Colonic mucosa (tissue), 4 donors: ENCODE measurements around the gene PANX1. TPM values are rescaled to one million over a fixed set of nuclear protein-coding genes. Genes with fewer than 3 reads are reported as not detected.

Source experiments
- DNase-seq: peaks from one replicate; pipeline ENCODE4 v3.0.0-alpha.2; 2020
- H3K27ac ChIP-seq: fragments of 200-600 bp; one replicate; pipeline ENCODE4 v1.8.0; 2021
- H3K27me3 ChIP-seq: fragments of 200-600 bp; one replicate; pipeline ENCODE4 v1.8.0; 2021
- H3K36me3 ChIP-seq: fragments of 200-600 bp; one replicate; pipeline ENCODE4 v1.8.0; 2021
- H3K4me1 ChIP-seq: fragments of 200-600 bp; one replicate; pipeline ENCODE4 v1.8.0; 2021; ENCODE audit warnings: mild to moderate bottlenecking
- H3K4me3 ChIP-seq: fragments of 200-600 bp; one replicate; pipeline ENCODE4 v1.8.0; 2021
- H3K9ac ChIP-seq, 2 donors: one replicate each; pipeline ENCODE4 v1.7.0; 2013; ENCODE audit warnings: control low read depth in 2 of 2, low read depth in 2 of 2, low read length in 2 of 2
- H3K9me3 ChIP-seq: fragments of 200-600 bp; one replicate; pipeline ENCODE4 v1.8.0; 2021
- CTCF ChIP-seq: fragments of 200-600 bp; IDR thresholded peaks from one replicate; pipeline ENCODE4 v1.8.0; 2022; ENCODE audit warnings: antibody characterized with exemption, mild to moderate bottlenecking
- intact Hi-C: fragments of 100-400 bp; cut with DNase I; formaldehyde crosslinking; loops from one replicate; pipeline ENCODE4 v1.14.1; 2022
- total RNA-seq, 2 donors: library from RNA; stranded (reverse); fragmentation: NEBNext Ultra II Directional in 1 of 2; extraction: Animal tissue kit (Norgen Biotek cat#: 25700) in 1 of 2; gene quantifications; one replicate each; pipeline ENCODE4 v1.2.1, GENCODE V29; 2021
- donor health status: healthy.
- donor health status: DM: no; HTN: no; CAD: no.
- donor health status: DM: no; HTN: no; CAD: no.

The PANX1 gene
- total RNA-seq, 2 donors from 2014 or later, result 7.8 to 11.1 TPM

DNA sequence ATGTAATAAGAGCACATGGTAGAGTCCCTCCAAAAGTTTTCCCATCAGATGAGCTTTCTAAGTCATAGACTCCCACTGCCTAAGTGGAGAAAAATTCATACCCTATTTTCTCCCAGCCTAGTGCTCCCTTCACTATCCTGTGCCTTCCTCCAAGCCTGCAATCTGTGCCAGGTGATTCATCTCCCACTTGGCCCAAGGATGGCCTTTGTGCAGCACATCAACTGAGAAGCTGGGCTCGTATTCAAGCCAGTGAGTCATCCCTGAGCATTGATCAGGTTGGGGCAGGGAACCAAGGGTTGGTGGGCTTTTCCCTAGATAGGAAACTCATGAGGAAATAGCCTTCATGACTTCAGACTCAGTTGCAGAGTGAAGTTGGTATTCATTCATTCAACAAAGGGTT lies 64.6 kb downstream of the PANX1 start:
- no peaks in the 10 kb centered on the region for H3K27me3 ChIP-seq

GRCh38 chr11:94194712-94195111 lies 66.1 kb downstream of the PANX1 start:
- intact Hi-C loops, result no loop called here
- Histone ChIP-seq H3K27ac (no peak overlapping the region), H3K4me3 (no peak overlapping the region), H3K4me1 (no peaks in the 10 kb centered on the region), H3K36me3 (no peaks in the 10 kb centered on the region), H3K9ac (no peak overlapping the region), H3K27me3 (no peaks in the 10 kb centered on the region), H3K9me3 (no peaks in the 10 kb centered on the region)
- no peak for DNase-seq
- no peak for TF ChIP-seq CTCF

More for the DNA sequence above, 64.6 kb downstream of the PANX1 start:
- no peak overlapping the region for H3K4me3 ChIP-seq
- H3K9ac ChIP-seq, result no peak overlapping the region
- TF ChIP-seq CTCF, result no peak
- no peak for DNase-seq
- H3K36me3 ChIP-seq, result no peaks in the 10 kb centered on the region
- no peak overlapping the region for H3K27ac ChIP-seq
- H3K4me1 ChIP-seq, result no peaks in the 10 kb centered on the region
- intact Hi-C loops, result no loop called here
- H3K9me3 ChIP-seq, result no peaks in the 10 kb centered on the region

GRCh38 chr11:94196363-94196762 lies 67.7 kb downstream of the PANX1 start:
- no peaks in the 10 kb centered on the region for H3K4me1 ChIP-seq

DNA sequence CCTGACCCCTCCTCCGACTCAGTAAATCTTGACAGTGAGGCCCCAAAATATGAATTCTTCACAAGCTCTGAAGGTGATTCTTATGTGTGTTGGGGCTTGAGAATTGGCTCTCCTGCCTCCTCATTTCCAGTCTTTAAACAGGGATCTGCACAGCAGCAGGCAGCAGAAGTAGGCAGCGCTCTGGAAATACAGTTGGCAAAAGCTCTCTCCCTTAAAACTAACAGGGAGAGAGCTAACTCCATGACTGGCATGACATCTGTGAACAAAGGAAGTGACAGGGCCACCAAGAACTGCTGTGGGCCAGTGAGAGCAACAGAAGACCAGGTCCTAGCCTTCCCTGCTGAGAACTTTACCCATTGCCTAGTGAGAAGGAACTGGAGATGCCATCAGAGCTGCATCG lies 70.1 kb downstream of the PANX1 start:
- DNase-seq, result no peak
- H3K9me3 ChIP-seq, result no peaks in the 10 kb centered on the region
- no peak overlapping the region for H3K9ac ChIP-seq
- H3K4me1 ChIP-seq, result no peaks in the 10 kb centered on the region
- intact Hi-C loops, result no loop called here
- H3K27ac ChIP-seq, result no peak overlapping the region
- no peak overlapping the region for H3K4me3 ChIP-seq
- H3K27me3 ChIP-seq, result no peaks in the 10 kb centered on the region
- no peaks in the 10 kb centered on the region for H3K36me3 ChIP-seq
- TF ChIP-seq CTCF, result no peak

More at GRCh38 chr11:94196363-94196762, 67.7 kb downstream of the PANX1 start:
- Histone ChIP-seq H3K27ac (no peak overlapping the region), H3K36me3 (no peaks in the 10 kb centered on the region), H3K27me3 (no peaks in the 10 kb centered on the region), H3K9me3 (no peaks in the 10 kb centered on the region), H3K9ac (no peak overlapping the region), H3K4me3 (no peak overlapping the region)
- intact Hi-C loops, result no loop called here
- TF ChIP-seq CTCF, result no peak
- DNase-seq, result no peak

DNA sequence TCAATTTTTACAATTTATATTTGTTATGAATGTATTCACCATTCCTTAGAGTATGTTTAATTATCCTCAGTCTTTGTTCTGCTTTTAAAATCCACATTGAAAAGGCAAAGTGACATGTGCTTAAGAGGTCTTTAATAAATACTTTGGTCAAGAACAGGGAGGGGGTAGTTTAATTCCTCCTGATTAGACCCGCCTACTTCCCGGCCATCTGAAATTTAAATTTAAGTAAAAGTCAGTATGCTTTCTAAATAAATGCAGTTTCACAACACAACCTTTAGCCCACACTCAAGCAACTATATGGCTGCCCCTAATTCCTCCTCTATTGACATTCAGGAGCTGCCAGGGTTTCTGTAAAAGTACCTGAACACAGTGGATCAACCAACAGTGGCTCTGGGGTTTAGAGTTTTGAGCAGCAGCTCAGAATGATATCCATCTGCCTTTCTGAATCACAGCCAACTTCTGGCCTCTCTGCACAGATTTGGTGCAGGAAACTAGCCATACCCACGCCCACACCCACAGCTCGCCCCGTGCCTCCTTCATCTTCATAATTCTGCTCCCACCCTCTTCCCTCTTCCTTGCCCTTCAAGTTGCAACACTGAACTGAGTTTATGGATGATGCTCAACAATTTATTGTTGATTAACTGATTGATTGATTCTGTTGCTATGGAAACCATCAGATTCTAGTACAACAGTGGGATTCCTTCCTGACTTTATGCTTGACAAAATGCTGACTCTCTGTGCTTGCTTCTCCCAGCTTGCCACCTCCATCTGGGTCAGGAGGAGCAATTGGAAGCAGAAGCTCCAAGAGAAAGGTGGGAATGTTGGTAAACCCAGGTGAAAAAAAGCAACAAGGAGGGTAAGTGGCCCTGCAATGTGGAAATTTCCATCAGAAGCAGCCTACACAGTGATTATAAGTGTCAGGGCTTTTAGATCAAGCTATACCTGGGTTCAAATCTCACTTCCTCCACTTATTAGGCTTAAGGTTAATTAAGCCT lies 70.8 kb downstream of the PANX1 start:
- no peak for DNase-seq
- no peak for TF ChIP-seq CTCF
- H3K4me3 ChIP-seq, result no peak overlapping the region
- no peak overlapping the region for H3K27ac ChIP-seq
- H3K9ac ChIP-seq, result no peak overlapping the region
- intact Hi-C loops, result no loop called here
- H3K36me3 ChIP-seq, result no peaks in the 10 kb centered on the region
- H3K4me1 ChIP-seq, result no peaks in the 10 kb centered on the region
- H3K9me3 ChIP-seq, result no peaks in the 10 kb centered on the region
- no peaks in the 10 kb centered on the region for H3K27me3 ChIP-seq
